Fibroblast of lung (primary cell): ENCODE measurements around the gene ITPR2. TPM values are rescaled to one million over a fixed set of nuclear protein-coding genes. Genes with fewer than 3 reads are reported as not detected.

Source experiments
- DNase-seq, 2 donors: peaks; one replicate each; pipeline versions ENCODE4 v3.0.0 to v3.0.0-alpha.2; 2010; ENCODE audit warnings: low read depth in 2 of 2
- H2AFZ ChIP-seq: 2 replicates; pipeline ENCODE4 v1.5.1; 2012; ENCODE audit warnings: low read length, control low read depth, inconsistent platforms
- H3K27ac ChIP-seq: 2 replicates; pipeline ENCODE4 v1.5.1; 2011; ENCODE audit warnings: low read length, control low read depth; ENCODE audit not compliant: insufficient read depth
- H3K27me3 ChIP-seq: 2 replicates; pipeline ENCODE4 v1.5.1; 2011; ENCODE audit warnings: mild to moderate bottlenecking, low read length; ENCODE audit not compliant: control insufficient read depth, insufficient read depth
- H3K36me3 ChIP-seq: 2 replicates; pipeline ENCODE4 v1.5.1; 2011; ENCODE audit warnings: low read length; ENCODE audit not compliant: control insufficient read depth, insufficient read depth
- H3K4me1 ChIP-seq: 2 replicates; pipeline ENCODE4 v1.5.1; 2011; ENCODE audit warnings: low read length; ENCODE audit not compliant: control insufficient read depth, insufficient read depth; ENCODE audit errors: extremely low read depth
- H3K4me2 ChIP-seq: 2 replicates; pipeline ENCODE4 v1.5.1; 2011; ENCODE audit warnings: low read length, control low read depth; ENCODE audit not compliant: insufficient read depth; ENCODE audit errors: extremely low read depth
- H3K4me3 ChIP-seq, 4 experiments: fragments of 200-600 bp in 1 of 4; sonication (generic) in 1 of 4; replicated peaks in 1 of 4; 2 replicates each; pipeline ENCODE4 v1.5.1; 2011 to 2016; ENCODE audit warnings: low read length in 4 of 4, low read depth in 3 of 4, mild to moderate bottlenecking in 3 of 4, control low read depth in 2 of 4, inconsistent platforms in 1 of 4, mixed read lengths in 1 of 4; ENCODE audit not compliant: insufficient read depth in 1 of 4; ENCODE audit errors: control extremely low read depth in 1 of 4
- H3K79me2 ChIP-seq: 2 replicates; pipeline ENCODE4 v1.5.1; 2012; ENCODE audit warnings: mild to moderate bottlenecking, low read length, inconsistent platforms; ENCODE audit not compliant: control insufficient read depth, insufficient read depth
- H3K9ac ChIP-seq: 2 replicates; pipeline ENCODE4 v1.5.1; 2011; ENCODE audit warnings: mild to moderate bottlenecking, low read length, control low read depth; ENCODE audit not compliant: insufficient read depth
- H3K9me3 ChIP-seq: 2 replicates; pipeline ENCODE4 v1.5.1; 2012; ENCODE audit warnings: low read depth, low read length; ENCODE audit not compliant: control insufficient read depth, insufficient read depth
- H4K20me1 ChIP-seq: 2 replicates; pipeline ENCODE4 v1.5.1; 2011; ENCODE audit warnings: low read length; ENCODE audit not compliant: control insufficient read depth, insufficient read depth; ENCODE audit errors: extremely low read depth
- CTCF ChIP-seq, 2 donors: IDR thresholded peaks in 1 of 2; conservative IDR thresholded peaks in 1 of 2; 1 replicate in 1 of 2; 2 replicates in 1 of 2; pipeline ENCODE4 v1.5.1; 2011 to 2012; ENCODE audit warnings: low read length in 2 of 2, control low read depth in 1 of 2, inconsistent platforms in 1 of 2, low read depth in 1 of 2, mild to moderate bottlenecking in 1 of 2
- EZH2 ChIP-seq: IDR thresholded peaks from 2 replicates; pipeline ENCODE4 v1.5.1; 2012; ENCODE audit warnings: low read length, control low read depth, mild to moderate bottlenecking; ENCODE audit errors: missing control alignments
- polyA plus RNA-seq, 2 donors: library from polyadenylated mRNA; depleted of rRNA in 1 of 2; stranded (reverse) in 1 of 2; unstranded in 1 of 2; fragments of >200 nt; gene quantifications; 2 replicates each; pipeline ENCODE4 v1.2.1, GENCODE V29; 2011 to 2012; ENCODE audit warnings: missing spikeins in 1 of 2
- total RNA-seq: library from RNA; depleted of rRNA; stranded (reverse); fragments of >200 nt; gene quantifications from 2 replicates; pipeline ENCODE4 v1.2.1, GENCODE V29; 2014

ITPR2 gene
- total and polyA plus RNA-seq, 2 donors (not counting 1 experiment from before 2014, with no cell fraction given), result 5.1 to 24.6 TPM

GRCh38 chr12:26741584-26742227 is 91.3 kb downstream of the ITPR2 start:
- Histone ChIP-seq H3K36me3 (no peaks in the 10 kb centered on the region), H3K4me1 (peaks cover 6% of the 10 kb centered on the region), H3K9me3 (no peaks in the 10 kb centered on the region), H3K9ac (no peak overlapping the region), H3K4me2 (no peak overlapping the region), H3K4me3 (no peak overlapping the region), H3K27ac (no peak overlapping the region), H3K27me3 (no peaks in the 10 kb centered on the region), H4K20me1 (no peaks in the 10 kb centered on the region), H2AFZ (no peak overlapping the region), H3K79me2 (no peaks in the 10 kb centered on the region)
- DNase-seq, result no peak
- no peak for TF ChIP-seq CTCF (conservative IDR thresholded peaks at IDR 0.05 in 1 of 2, IDR thresholded peaks at IDR 0.05 in 1 of 2; ENCODE audit: low read depth in 1 of 2, low read length in 2 of 2)
- TF ChIP-seq EZH2, result no peak

- Histone ChIP-seq H3K27me3 (no peaks in the 10 kb centered on the region), H2AFZ (no peak overlapping the region), H3K4me2 (no peak overlapping the region), H3K36me3 (no peaks in the 10 kb centered on the region), H3K9ac (no peak overlapping the region), H3K4me3 (no peak overlapping the region), H3K27ac (no peak overlapping the region), H3K4me1 (peaks cover under 1% of the 10 kb centered on the region), H4K20me1 (no peaks in the 10 kb centered on the region), H3K79me2 (no peaks in the 10 kb centered on the region), H3K9me3 (no peaks in the 10 kb centered on the region)
- no peak for DNase-seq
- no peak for TF ChIP-seq CTCF (conservative IDR thresholded peaks at IDR 0.05 in 1 of 2, IDR thresholded peaks at IDR 0.05 in 1 of 2; ENCODE audit: low read depth in 1 of 2, low read length in 2 of 2)
- TF ChIP-seq EZH2, result no peak
These were observed 92.0 kb downstream of the ITPR2 start for GRCh38 chr12:26740991-26741390.

- no peak for DNase-seq
- no peaks in the 10 kb centered on the region for H3K4me1 ChIP-seq
- no peaks in the 10 kb centered on the region for H3K9me3 ChIP-seq
- no peaks in the 10 kb centered on the region for H3K27me3 ChIP-seq
- no peaks in the 10 kb centered on the region for H3K79me2 ChIP-seq
- H3K36me3 ChIP-seq, result no peaks in the 10 kb centered on the region
- no peak overlapping the region for H3K9ac ChIP-seq
- no peak overlapping the region for H3K4me2 ChIP-seq
- no peak overlapping the region for H3K27ac ChIP-seq
- no peak overlapping the region for H2AFZ ChIP-seq
- TF ChIP-seq EZH2 (no peak), CTCF (conservative IDR thresholded peaks at IDR 0.05 in 1 of 2, IDR thresholded peaks at IDR 0.05 in 1 of 2; ENCODE audit: low read depth in 1 of 2, low read length in 2 of 2) (no peak)
- no peak overlapping the region for H3K4me3 ChIP-seq
- H4K20me1 ChIP-seq, result no peaks in the 10 kb centered on the region
These were observed 92.6 kb downstream of the ITPR2 start for GRCh38 chr12:26740348-26740747.
